Measurements from ENCODE around the gene RGS7BP.
"Not testable (repeated sequence)": the region's sequence is repeated elsewhere in the genome, so short reads cannot be mapped to it uniquely, and the experiment has no call there.

The RGS7BP gene

DNA sequence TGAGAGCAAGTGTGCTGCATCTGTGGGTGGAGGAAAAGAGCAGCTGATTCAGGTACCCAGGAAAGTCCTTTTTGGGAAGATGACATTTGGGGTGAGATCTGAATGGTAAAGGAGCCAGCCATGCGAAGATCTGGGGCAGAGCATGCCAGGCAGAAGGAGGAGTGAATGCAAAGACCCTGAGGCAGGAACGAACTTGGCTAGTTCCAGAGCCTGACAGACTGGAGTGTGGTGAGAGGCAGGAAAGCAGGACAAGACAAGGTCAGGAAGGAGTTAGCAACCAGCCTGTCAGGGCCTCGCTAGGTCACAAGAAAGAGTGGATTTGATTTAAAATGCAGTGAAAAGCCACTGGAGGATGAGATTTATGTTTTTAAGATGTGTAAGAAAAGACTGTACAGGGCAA is 28.2 kb downstream of the RGS7BP start:
- TF ChIP-seq, protein P1, sequence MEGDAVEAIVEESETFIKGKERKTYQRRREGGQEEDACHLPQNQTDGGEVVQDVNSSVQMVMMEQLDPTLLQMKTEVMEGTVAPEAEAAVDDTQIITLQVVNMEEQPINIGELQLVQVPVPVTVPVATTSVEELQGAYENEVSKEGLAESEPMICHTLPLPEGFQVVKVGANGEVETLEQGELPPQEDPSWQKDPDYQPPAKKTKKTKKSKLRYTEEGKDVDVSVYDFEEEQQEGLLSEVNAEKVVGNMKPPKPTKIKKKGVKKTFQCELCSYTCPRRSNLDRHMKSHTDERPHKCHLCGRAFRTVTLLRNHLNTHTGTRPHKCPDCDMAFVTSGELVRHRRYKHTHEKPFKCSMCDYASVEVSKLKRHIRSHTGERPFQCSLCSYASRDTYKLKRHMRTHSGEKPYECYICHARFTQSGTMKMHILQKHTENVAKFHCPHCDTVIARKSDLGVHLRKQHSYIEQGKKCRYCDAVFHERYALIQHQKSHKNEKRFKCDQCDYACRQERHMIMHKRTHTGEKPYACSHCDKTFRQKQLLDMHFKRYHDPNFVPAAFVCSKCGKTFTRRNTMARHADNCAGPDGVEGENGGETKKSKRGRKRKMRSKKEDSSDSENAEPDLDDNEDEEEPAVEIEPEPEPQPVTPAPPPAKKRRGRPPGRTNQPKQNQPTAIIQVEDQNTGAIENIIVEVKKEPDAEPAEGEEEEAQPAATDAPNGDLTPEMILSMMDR (IDR thresholded peaks at IDR 0.05; ENCODE audit: insufficient read depth, low read depth, low read length, missing control alignments): no peak
- DNase-seq (ENCODE audit: low read depth): peak; percentile 68
- H3K4me3 ChIP-seq (ENCODE audit: low read length): no peak overlapping the region

DNA sequence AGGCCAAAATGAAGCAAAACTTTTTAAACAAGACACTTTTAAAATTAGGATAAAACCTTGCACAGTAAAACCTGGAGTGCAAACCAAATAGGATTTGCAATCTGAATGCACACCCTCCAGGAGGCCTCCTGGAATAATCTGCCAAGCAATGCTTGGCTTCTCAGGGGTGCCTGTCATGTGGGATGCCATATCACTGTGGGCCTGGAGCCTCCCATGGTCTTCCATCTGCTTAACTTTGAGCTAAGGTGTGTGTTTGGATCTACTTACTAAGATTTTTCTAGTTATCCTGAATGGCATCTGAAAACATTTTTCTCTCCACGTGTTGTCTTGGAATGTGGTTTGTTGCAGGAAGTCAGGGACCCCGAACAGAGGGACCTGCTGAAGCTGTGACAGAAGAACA is 52.1 kb downstream of the RGS7BP start:
- H3K4me3 ChIP-seq (ENCODE audit: low read length): no peak overlapping the region
- no peak for DNase-seq (ENCODE audit: low read depth)
- TF ChIP-seq, protein P1 (IDR thresholded peaks at IDR 0.05; ENCODE audit: insufficient read depth, low read depth, low read length, missing control alignments): no peak

DNA sequence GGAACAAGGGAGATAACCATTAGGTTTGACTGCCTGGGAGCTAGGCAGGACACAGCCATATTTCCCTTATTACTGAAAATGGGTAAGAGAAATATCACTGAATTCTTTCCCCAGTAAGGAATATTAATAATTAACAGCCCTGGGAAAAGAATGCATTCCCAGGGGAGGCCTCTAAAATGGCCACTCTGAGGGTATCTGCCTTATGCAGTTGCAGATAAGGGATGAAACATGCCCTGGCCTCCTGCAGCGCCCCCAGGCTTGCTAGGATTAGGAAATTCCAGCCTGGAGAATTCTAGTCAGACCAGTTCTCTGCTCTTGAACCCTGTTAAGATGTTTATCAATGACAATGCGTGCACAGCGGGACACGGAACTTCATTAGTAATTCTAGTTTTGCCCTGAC is 52.8 kb downstream of the RGS7BP start:
- H3K4me3 ChIP-seq (ENCODE audit: low read length); DNase-seq (ENCODE audit: low read depth): not testable (repeated sequence)

DNA sequence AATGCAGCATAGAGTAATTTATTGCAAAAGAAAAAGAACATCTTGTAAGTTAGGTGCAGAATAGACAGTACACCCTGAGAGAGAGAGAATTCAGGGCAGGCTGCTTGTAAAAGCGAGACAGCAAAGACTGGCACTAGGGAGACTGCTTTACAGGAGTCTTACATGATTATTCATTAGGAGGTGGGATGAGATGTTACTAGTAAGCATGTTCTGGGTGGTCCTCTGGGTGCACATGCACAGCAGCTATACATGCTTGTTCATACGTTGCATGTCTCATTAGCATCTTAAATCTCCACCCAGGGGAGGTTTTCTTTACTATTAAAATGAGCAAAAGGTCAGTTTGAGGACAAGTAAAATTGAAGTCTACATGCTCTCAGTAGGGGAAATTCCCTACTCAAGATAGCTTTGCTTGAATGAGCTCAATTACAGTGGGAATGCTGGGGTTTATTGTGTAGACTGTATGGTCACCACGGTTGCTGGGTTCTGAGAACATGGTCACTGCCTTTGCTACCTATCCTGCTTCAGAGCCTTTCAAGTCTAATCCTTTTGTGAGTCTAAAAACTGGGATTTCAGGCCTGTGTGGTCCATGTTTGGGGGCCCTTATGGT is 60.6 kb downstream of the RGS7BP start:
- no peak overlapping the region for H3K4me3 ChIP-seq (ENCODE audit: low read length)
- TF ChIP-seq, protein P1 (IDR thresholded peaks at IDR 0.05; ENCODE audit: insufficient read depth, low read depth, low read length, missing control alignments): no peak
- no peak for DNase-seq (ENCODE audit: low read depth)

DNA sequence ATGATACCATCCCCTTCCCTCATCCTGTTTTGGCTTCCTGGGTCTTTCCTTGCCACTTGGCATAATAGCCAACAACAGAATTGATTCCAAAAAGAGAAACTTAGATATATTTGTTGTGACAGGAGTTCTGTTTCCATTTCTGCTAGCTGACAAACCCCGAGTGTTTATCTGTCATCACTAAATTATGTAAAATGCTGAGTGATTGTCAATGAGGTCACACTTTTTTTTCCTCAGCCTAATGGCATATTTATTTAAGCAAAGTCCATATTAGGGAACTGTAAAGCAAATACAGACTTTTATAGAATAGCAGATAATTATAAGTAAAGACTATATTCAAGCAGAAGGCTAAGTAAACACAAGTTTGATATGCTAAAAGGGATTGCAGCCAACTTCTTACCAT is 64.0 kb downstream of the RGS7BP start:
- peak; percentile 4 for DNase-seq (ENCODE audit: low read depth)
- H3K4me3 ChIP-seq (ENCODE audit: low read length): no peak overlapping the region
- TF ChIP-seq, protein P1 (IDR thresholded peaks at IDR 0.05; ENCODE audit: insufficient read depth, low read depth, low read length, missing control alignments): no peak

DNA sequence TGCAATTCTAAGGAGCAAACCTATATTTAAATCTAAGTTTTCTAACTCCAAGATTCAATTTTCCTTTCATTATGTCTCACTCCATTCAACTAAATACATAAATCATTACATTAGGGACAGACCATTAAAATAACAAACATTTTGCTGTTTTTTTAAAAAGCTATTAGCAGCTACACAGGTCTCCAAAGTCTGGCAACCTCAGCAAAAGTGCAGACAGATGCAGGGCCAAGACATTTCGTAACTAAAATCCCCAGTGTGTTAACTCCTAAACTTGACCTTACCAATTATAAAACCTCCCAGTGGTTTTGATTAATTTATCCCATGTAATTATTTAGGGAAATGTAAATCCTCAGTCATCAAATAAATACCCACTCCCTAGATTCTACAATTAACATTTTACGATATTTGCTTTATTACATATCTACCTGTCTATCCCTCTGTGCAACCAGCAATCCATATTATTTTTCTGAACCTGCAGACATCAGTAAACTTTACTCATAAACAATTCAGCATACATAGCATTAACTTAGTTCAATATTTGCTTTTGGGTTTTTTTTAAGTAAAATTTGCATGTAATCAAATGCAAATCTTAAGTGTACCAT is 64.7 kb downstream of the RGS7BP start:
- TF ChIP-seq, protein P1 (IDR thresholded peaks at IDR 0.05; ENCODE audit: insufficient read depth, low read depth, low read length, missing control alignments): no peak

DNA sequence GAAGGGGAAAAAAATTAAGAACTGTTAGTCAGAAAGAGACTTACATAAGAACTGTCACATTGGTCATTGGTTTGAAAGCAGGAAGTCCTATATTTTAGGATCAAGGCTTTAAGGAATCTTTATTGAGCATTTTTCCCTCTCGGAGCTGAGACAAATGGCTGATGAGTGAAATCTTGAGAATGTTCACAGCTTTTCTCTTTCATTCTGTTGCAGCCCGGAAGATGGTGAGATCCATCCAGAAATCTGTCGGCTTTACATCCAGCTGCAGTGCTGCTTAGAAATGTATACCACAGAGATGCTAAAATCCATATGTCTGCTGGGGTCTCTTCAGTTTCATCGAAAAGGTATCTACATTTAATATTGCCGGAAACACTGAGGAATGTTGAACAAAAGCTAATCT is 69.7 kb downstream of the RGS7BP start:
- H3K4me3 ChIP-seq (ENCODE audit: low read length): no peak overlapping the region
- DNase-seq (ENCODE audit: low read depth): no peak
- TF ChIP-seq, protein P1 (IDR thresholded peaks at IDR 0.05; ENCODE audit: insufficient read depth, low read depth, low read length, missing control alignments): no peak

More for the DNA sequence above, 64.7 kb downstream of the RGS7BP start:
- no peak for DNase-seq (ENCODE audit: low read depth)
- no peak overlapping the region for H3K4me3 ChIP-seq (ENCODE audit: low read length)
